ENCODE results near the gene PARM1.

The PARM1 gene

DNA sequence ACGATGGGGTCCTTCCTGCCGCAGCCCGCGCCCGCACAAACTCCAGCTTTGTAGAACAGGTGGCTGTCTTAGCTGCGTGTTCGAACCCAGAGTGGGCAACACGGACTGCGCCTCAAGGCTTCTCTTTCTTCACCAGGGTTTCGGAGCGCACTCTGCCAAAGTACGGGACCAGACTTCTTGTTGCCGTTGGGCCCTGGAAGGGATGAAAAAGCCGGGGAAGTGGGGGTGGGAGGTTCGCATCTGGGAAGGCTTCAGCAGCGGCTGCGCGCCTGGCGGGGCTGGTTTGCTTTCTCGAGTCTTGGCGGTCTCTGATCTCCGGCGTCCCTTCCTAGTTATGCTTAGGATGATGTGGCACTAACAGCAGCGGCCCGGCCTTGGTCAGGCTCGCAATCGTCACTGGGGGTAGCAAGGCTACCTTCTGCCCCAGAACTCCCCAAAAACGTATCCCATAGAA is 673 bp downstream of the PARM1 start:
- CTCF ChIA-PET = no interaction called here
- no peak for DNase-seq (ENCODE audit: low read depth, low spot score)
- TF ChIP-seq CTCF (IDR thresholded peaks at IDR 0.05; ENCODE audit: insufficient read depth, low read length, missing control alignments) = no peak
- POLR2A ChIA-PET = no interaction called here
- no peak overlapping the region for H3K4me3 ChIP-seq (ENCODE audit: low read depth, low read length)

DNA sequence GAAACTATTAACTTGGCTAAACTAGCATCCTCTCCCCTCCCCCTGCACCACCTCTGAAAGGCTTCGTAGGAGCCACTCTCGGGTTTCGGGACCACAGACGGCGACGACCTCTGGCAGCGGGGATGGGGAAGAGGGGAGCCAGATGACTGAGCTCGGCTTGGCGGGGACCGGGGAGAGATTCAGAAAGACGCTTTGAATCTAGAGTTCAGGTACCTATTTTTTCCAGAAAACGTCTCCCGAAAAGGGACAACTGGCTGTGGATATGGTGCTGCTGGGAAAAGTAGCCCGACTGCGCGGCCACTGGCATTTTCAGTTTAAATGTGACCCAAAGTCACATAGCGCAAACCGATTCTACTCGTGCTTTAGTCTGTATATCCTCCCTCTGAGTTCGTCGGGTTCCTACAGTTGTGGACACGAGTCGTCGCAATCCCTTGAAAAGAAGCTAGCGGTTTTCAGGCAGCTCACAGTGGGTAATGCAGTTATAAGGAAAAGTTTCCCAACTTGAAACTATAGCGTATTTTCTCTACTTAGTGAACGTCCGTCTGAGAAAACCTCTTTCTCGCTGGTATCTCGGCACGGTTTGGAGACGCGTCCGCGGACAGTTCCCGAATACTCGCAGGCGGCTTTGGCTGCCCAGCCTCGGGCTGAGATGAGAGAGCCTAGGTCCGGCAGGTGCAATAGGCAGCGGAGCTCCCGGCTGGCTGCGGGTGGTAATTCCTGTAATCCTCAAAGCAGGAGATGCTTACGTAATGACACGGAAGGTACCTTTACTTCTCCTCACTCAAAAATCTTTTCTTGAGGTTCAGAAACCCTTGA is 1.3 kb downstream of the PARM1 start:
- H3K4me3 ChIP-seq (ENCODE audit: low read depth, low read length) = no peak overlapping the region; the same call in 1 of the 2 replicates
- ChIA-PET CTCF (interaction anchor here (0.8 kb wide), 1 partner anchor 41 kb away, joined by 3 read pairs; no protein-coding TSS in a partner anchor), POLR2A (no interaction called here)
- no peak for TF ChIP-seq CTCF (IDR thresholded peaks at IDR 0.05; ENCODE audit: insufficient read depth, low read length, missing control alignments)
- DNase-seq (ENCODE audit: low read depth, low spot score) = no peak

- POLR2A ChIA-PET = no interaction called here
- CTCF ChIA-PET = interaction anchor here (0.8 kb wide), 1 partner anchor 42 kb away, joined by 3 read pairs; no protein-coding TSS in a partner anchor
- no peak for TF ChIP-seq CTCF (IDR thresholded peaks at IDR 0.05; ENCODE audit: insufficient read depth, low read length, missing control alignments)
- no peak overlapping the region for H3K4me3 ChIP-seq (ENCODE audit: low read depth, low read length)
- no peak for DNase-seq (ENCODE audit: low read depth, low spot score)
These were observed 2.0 kb downstream of the PARM1 start for GRCh38 chr4:74934888-74935287.

DNA sequence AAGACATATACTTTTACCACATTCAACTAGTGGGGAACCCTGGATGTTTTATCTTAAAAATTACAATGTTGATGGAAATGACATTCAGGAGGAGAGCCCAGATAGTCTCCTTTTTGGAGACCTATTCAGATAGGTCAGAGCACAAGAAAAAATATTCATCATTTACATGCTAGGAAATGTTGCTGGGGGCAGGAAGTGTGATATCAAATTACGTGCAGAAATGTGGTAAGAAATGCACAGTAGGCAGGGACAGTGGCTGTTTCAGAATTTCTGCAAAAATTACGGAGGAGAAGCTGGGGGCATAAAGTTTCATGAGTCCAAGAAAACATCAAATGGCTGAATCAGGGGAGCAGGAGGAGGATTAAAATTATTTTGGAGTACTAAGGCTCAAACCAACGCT is 8.2 kb downstream of the PARM1 start:
- H3K4me3 ChIP-seq (ENCODE audit: low read depth, low read length) = no peak overlapping the region
- TF ChIP-seq CTCF (IDR thresholded peaks at IDR 0.05; ENCODE audit: insufficient read depth, low read length, missing control alignments) = no peak
- no peak for DNase-seq (ENCODE audit: low read depth, low spot score)
- CTCF ChIA-PET = no interaction called here
- POLR2A ChIA-PET = no interaction called here

DNA sequence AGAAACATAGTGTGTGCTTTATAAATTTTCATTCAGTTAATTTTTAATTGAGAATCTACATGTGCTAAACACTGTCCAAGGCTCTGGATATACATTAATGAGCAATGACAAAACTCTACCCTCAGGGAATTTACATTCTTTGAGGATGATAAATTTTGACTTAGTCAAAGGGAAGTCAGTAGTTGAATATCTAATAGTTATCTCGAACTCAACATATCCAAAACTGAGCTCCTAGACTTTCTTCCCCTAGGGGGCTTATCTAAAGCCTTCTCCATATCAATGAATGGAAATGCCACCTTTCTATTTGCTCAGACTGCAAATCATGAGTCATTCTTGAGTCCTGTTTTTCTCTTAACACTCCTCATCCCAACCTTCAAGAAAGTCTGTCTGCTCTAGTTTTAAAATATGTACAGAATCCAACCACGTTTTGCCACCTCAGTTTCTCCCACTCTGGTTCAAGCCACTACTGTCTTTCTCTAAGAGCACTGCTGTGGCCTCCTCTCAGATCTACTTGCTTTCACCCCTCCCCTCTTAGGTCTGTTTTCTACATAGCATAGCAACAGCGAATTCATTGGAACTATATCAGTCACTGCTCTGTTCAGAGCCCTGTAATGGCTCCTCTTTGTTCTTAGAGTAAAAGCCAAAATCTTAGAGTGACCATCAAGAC is 9.5 kb downstream of the PARM1 start:
- ChIA-PET CTCF (interaction anchor here (2.2 kb wide), 1 partner anchor 11 kb away, joined by 4 read pairs; no protein-coding TSS in a partner anchor), POLR2A (no interaction called here)
- no peak overlapping the region for H3K4me3 ChIP-seq (ENCODE audit: low read depth, low read length)
- no peak for DNase-seq (ENCODE audit: low read depth, low spot score)
- TF ChIP-seq CTCF (IDR thresholded peaks at IDR 0.05; ENCODE audit: insufficient read depth, low read length, missing control alignments) = no peak

- no peak for DNase-seq (ENCODE audit: low read depth, low spot score)
- no peak for TF ChIP-seq CTCF (IDR thresholded peaks at IDR 0.05; ENCODE audit: insufficient read depth, low read length, missing control alignments)
- no peak overlapping the region for H3K4me3 ChIP-seq (ENCODE audit: low read depth, low read length)
- ChIA-PET POLR2A (no interaction called here), CTCF (interaction anchor here (2.2 kb wide), 1 partner anchor 10 kb away, joined by 4 read pairs; no protein-coding TSS in a partner anchor)
These were observed 10.0 kb downstream of the PARM1 start for GRCh38 chr4:74942918-74943253.
